ENCODE measurements around the gene TMTC1.

GRCh38 chr12:29620030-29620429 lies 163.7 kb downstream of the TMTC1 start:
- TF ChIP-seq CTCF (IDR thresholded peaks at IDR 0.05) (no peak), POLR2A (IDR thresholded peaks at IDR 0.05) (no peak)
